Activated CD8-positive, alpha-beta memory T cell treated with anti-CD3 and anti-CD28 coated beads, Interleukin-2, amount 50 U/mL, for 1 hour (primary cell): ENCODE results near the gene MSRB3.
"Not testable (repeated sequence)": the region's sequence is repeated elsewhere in the genome, so short reads cannot be mapped to it uniquely, and the experiment has no call there.

Experiments used
- DNase-seq: peaks from one replicate; pipeline ENCODE4 v3.0.0-alpha.2; 2020; ENCODE audit errors: extremely low read depth

The MSRB3 gene

DNA sequence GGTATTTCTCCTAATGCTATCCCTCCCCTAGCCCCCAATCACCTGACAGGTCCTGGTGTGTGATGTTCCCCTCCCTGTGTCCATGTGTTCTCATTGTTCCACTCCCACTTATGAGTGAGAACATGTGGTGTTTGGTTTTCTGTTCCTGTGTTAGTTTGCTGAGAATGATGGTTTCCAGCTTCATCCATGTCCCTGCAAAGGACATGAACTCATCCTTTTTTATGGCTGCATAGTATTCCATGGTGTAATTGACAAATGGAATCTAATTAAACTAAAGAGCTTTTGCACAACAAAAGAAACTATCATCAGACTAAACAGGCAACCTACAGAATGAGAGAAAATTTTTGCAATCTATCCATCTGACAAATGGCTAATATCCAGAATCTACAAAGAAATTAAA, 178.9 kb downstream of the MSRB3 start:
- DNase-seq, result not testable (repeated sequence)

- DNase-seq, result no peak
Measured at GRCh38 chr12:65458718-65459117, 180.2 kb downstream of the MSRB3 start.

GRCh38 chr12:65459545-65459944, 181.1 kb downstream of the MSRB3 start:
- DNase-seq, result no peak

DNA sequence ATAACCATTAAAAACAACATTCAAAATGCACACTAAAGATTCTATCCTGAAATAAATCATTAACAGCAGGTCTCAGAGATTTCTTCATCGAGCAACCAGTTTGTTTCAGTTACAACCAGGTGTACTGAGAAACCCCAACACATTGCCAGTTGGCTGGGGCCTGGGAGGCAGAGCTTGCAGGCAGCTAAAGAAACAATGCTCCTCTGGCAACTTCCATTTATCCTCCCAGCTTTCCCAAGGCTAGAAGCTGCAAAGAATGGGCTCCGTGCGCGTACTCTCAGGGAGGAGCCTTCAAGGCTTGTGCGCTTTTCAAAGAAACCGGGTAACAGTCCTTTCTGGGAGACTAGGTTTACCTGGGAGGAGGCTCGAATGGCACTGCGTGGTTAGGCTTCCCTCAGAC, 181.6 kb downstream of the MSRB3 start:
- no peak for DNase-seq

DNA sequence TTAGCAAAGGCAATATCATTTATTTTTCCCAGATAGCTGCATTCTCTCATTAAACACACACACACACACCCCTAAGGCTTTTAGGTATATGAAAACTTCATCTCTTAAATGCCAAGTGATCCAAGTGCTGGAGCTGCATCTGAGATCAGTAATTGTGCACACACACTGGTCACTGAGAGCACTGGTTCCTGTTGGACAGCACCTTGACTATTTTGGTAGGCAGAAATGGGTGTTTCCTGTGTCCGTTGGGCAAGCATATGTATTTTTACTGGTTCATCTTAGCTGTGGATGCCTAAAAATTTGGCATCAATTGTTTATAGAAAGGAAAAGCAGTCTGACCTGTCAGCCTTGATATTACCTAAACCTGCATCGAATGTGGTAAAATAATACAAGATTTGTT, 182.5 kb downstream of the MSRB3 start:
- no peak for DNase-seq

DNA sequence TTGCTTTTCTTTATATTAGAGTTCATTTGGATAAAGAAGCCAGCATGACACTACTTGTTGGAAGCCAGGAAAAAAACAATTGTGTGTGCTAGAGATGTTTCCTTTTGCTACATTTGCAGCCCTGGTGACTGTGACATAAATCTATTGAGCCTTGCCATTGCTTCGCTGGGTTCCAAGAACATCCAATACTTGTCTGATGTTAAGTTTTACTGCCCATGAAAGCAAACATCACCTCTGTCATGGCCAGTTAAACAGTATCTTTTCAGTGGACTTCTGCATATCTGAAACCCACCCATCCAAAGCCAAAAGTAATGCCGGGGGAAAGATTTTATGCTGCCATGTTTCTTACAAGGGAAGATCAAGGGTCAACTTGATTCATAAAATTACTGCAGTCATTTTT, 184.0 kb downstream of the MSRB3 start:
- no peak for DNase-seq

DNA sequence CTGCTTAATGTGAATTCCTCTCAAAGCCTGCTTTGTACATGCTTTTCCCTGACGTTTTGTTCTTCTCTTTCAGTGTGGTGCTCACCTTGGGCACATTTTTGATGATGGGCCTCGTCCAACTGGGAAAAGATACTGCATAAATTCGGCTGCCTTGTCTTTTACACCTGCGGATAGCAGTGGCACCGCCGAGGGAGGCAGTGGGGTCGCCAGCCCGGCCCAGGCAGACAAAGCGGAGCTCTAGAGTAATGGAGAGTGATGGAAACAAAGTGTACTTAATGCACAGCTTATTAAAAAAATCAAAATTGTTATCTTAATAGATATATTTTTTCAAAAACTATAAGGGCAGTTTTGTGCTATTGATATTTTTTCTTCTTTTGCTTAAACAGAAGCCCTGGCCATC, 184.6 kb downstream of the MSRB3 start:
- no peak for DNase-seq

DNA sequence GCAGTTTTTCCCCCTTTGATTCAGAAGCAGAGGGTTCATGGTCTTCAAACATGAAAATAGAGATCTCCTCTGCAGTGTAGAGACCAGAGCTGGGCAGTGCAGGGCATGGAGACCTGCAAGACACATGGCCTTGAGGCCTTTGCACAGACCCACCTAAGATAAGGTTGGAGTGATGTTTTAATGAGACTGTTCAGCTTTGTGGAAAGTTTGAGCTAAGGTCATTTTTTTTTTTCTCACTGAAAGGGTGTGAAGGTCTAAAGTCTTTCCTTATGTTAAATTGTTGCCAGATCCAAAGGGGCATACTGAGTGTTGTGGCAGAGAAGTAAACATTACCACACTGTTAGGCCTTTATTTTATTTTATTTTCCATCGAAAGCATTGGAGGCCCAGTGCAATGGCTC, 185.1 kb downstream of the MSRB3 start:
- no peak for DNase-seq

DNA sequence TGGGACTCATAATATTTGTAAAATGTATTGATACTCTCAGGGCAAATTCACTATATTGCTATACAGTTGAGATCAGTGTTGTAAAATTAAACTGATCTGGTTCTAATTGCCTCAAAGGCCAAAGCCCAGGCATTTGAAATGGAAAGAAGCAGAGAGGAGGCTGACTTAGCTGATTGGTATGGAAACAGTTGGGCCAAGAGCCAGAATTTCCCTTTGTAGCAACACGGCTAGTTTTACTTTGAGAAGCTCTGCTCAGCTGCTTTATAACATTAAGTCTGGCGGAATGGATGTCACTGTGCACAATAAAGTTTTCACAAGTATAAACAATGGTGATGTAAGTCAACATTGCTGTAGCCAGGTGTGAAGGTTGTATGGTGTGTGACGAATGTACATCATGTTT, 186.4 kb downstream of the MSRB3 start:
- DNase-seq, result no peak

- DNase-seq, result no peak
Measured at GRCh38 chr12:65465766-65466547, 187.5 kb downstream of the MSRB3 start.

DNA sequence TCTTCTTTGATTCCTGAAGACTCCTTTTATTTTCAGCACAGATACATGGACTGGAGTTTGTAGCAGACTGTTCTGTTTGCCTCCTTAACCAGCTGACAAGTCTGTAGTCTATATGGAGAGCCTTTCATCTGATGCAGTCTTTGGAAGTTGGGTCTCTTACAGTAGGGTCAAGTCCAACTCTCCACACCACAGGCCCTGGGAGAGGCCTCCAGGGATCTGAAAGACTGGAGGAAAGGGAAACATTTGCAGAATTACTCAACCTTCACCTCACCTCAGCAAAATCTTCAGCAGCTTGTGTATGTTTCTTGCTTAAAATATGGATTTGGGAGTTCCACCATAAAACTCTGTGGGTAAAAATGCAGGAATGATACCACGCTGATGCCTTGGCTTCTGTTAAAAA, 188.4 kb downstream of the MSRB3 start:
- DNase-seq, result no peak

DNA sequence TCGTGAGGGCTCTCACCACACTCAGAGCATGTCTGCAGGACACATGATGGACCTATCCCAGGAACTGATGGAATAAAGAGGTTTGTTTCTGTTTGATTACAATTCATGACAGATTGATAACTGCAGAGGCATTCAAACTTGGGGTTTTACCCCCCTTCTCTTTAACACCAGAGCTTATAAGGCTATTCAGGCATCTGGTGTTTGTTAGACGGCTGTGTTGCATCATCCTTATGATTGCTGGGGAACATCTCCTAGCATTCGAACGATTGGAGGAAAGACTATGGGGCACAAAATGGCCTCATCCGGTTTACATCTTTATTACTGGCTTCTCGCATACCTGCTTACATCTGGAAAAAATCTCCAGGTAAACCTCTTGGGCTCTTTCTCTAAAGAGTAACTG, 191.8 kb downstream of the MSRB3 start:
- DNase-seq, result no peak

- DNase-seq, result no peak
Measured at GRCh38 chr12:65472079-65472478, 193.6 kb downstream of the MSRB3 start.

GRCh38 chr12:65474831-65475230, 196.3 kb downstream of the MSRB3 start:
- no peak for DNase-seq

DNA sequence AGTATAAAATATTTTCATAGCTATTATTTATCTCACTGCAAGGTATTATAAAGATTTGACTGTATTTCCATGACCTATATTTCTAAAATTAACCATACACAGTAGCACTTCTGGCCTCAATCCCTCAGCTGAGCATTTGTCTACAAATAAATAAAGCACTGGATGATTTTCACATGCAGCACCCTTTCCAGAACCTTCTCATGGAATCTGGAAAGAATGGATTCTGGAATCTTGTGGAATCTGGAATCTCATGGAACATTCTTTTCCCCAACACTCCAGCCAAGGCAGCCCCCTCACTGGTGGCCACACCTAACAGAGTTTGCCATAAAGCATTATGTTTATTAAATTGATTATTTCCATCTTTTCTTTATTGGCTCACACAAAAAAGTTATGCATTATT, 199.2 kb downstream of the MSRB3 start:
- DNase-seq, result no peak

- DNase-seq, result not testable (repeated sequence)
Measured at GRCh38 chr12:65483891-65484516, 205.5 kb downstream of the MSRB3 start.

- DNase-seq, result no peak
Measured at GRCh38 chr12:65488197-65488596, 209.7 kb downstream of the MSRB3 start.

GRCh38 chr12:65490250-65490649, 211.8 kb downstream of the MSRB3 start:
- DNase-seq, result no peak

DNA sequence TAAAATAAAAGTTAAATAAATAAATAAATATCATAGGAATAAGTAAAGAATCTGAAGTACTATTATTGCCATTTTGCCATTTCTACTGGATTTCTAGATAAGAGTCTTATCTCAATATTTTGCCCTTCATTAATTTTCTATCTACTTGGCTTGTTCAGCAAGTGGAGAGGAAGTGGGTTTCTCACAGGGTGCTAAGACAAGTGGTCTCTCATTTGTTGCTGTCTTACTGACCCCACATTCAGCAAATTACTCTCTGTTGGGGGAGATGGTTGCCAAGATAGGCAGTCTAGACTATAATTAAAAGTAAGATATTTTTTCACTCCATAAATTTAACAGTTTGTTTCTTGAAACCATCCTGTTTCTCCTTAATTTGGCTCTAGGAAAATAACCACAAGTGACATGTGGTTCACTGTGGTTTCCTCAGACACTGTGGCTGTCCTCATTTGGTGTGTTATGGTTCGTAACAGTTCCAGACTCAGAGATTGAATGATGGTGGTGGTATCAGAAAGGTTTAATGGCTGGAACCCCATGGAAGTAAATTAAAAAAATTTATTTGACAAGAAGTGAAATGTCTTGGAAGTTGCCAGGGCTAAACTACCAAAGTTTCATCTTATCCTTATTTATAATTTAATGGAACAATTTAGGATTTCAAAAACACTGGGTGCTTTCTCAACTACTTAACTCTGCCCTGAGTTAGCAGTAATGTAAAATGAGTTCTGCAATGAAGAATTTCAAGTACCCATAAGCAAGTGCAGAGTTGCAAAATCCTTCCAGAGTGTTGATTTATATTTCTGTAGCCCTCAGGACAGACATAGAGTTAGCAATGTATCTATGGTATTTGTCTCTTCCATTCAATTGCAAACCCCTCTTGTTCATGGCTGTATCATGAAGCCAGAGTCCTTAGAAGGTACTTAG, 214.8 kb downstream of the MSRB3 start:
- no peak for DNase-seq

DNA sequence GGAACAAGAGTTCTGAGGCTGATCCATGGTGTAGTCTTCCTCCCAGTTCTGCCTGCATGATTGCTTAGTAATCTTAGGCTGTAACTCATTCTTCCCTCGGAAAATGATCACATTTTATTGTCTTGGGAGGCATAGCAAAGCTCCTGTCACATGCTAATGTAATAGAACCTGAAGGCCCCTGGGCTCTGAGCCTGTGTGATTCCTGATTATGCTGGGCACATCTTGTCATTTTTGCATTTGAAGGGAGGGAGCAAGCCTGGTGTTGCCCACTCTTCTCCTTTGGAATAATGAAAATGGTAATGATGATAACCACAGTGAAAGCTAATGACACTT, 215.4 kb downstream of the MSRB3 start:
- DNase-seq, result no peak

DNA sequence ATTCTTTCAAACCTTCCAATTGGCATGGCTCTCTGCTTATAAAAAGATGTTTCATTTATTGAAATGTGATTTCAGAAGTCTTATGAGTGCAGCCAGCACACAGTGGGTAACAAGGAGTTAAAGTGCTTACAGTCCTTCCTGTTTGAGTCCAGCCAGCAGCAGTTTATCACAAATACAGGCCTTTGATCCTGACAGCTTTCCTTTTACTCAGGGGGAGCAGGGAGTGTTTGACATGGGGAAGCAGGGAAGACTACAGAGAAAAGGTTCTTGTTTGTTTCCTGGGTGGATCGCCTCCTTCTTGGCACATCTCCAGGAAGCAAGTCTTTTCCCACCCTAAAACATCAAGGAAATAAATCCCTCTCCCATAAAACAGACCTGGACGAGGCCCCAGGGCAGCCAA, 216.1 kb downstream of the MSRB3 start:
- DNase-seq, result no peak

GRCh38 chr12:65495233-65495632, 216.8 kb downstream of the MSRB3 start:
- DNase-seq, result no peak

- DNase-seq, result no peak
Measured at GRCh38 chr12:65496617-65497016, 218.1 kb downstream of the MSRB3 start.
